ENCODE data around the gene WWOX.

GRCh38 chr16:78641433-78641832 lies 542.0 kb downstream of the WWOX start:
- TF ChIP-seq CTCF (IDR thresholded peaks at IDR 0.05), result no peak
- TF ChIP-seq POLR2A (IDR thresholded peaks at IDR 0.05), result no peak

Data from right lobe of liver (tissue), 4 donors.